IMR-90 (cell line): Measurements from ENCODE around the gene HMX2.

Experiments used
- BHLHE40 ChIP-seq: fragments of 150-350 bp; IDR thresholded peaks from 2 replicates; pipeline ENCODE4 v1.6.1; 2016; ENCODE audit warnings: mild to moderate bottlenecking, low read depth, low read length
- CEBPB ChIP-seq: IDR thresholded peaks from 2 replicates; pipeline ENCODE4 v1.6.1; 2012; ENCODE audit warnings: low read depth, low read length, improper control_type of control experiment
- MAZ ChIP-seq: IDR thresholded peaks from 2 replicates; pipeline ENCODE4 v1.6.1; 2012; ENCODE audit warnings: low read depth, mild to moderate bottlenecking, low read length, improper control_type of control experiment, moderate library complexity, borderline replicate concordance
- MXI1 ChIP-seq: IDR thresholded peaks from 2 replicates; pipeline ENCODE4 v1.6.1; 2012; ENCODE audit warnings: low read depth, mild to moderate bottlenecking, low read length, moderate library complexity, borderline replicate concordance
- NFE2L2 ChIP-seq: fragments of 150-350 bp; IDR thresholded peaks from 2 replicates; pipeline ENCODE4 v1.6.1; 2016; ENCODE audit warnings: low read depth, mild to moderate bottlenecking, low read length
- POLR2A ChIP-seq: IDR thresholded peaks from 2 replicates; pipeline ENCODE4 v1.6.1; 2012; ENCODE audit warnings: mild to moderate bottlenecking, low read depth, low read length
- TF ChIP-seq, protein P1 (sequence below): conservative IDR thresholded peaks from 2 replicates; pipeline ENCODE4 v1.5.1; 2012; ENCODE audit warnings: mild to moderate bottlenecking, low read depth, low read length, improper control_type of control experiment

DNA sequence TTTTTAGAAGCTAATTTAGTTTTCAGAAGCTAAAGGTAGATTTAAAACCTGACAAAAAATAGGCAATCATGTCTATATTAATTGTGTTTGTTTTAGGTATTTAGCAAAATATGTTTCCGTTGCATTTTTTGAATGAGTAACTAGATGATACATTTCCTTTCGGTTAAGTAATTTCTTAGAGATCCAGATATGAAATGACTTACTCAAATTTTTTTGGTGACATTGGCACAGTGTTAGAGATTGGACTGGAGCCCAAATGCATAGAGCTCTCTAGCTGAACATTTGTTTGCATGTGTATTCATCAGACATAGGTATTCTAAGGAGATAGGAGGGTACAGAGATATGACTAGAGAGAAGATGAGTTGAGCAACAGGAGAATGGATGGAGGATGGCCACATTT, 8.1 kb downstream of the HMX2 start:
- TF ChIP-seq, protein P1, sequence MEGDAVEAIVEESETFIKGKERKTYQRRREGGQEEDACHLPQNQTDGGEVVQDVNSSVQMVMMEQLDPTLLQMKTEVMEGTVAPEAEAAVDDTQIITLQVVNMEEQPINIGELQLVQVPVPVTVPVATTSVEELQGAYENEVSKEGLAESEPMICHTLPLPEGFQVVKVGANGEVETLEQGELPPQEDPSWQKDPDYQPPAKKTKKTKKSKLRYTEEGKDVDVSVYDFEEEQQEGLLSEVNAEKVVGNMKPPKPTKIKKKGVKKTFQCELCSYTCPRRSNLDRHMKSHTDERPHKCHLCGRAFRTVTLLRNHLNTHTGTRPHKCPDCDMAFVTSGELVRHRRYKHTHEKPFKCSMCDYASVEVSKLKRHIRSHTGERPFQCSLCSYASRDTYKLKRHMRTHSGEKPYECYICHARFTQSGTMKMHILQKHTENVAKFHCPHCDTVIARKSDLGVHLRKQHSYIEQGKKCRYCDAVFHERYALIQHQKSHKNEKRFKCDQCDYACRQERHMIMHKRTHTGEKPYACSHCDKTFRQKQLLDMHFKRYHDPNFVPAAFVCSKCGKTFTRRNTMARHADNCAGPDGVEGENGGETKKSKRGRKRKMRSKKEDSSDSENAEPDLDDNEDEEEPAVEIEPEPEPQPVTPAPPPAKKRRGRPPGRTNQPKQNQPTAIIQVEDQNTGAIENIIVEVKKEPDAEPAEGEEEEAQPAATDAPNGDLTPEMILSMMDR = no peak
- TF ChIP-seq MXI1 (no peak), BHLHE40 (no peak), POLR2A (no peak), MAZ (no peak), NFE2L2 (no peak), CEBPB (peak; percentile 17; the same call in 1 of the 2 replicates)
